HG03520 (cell line): ENCODE data around the gene PPARD.
"Not testable (repeated sequence)": the region's sequence is repeated elsewhere in the genome, so short reads cannot be mapped to it uniquely, and the experiment has no call there.

Experiments
- ATAC-seq: cut with Tn5 transposase; IDR thresholded peaks from one replicate; pipeline ENCODE4 v1.9.1; 2021; ENCODE audit warnings: mild to moderate bottlenecking, moderate library complexity; ENCODE audit not compliant: unreplicated experiment

PPARD gene

GRCh38 chr6:35403544-35404442 lies 61.4 kb downstream of the PPARD start:
- ATAC-seq, result no peak

- ATAC-seq, result no peak
Observed at GRCh38 chr6:35406711-35407485, 64.5 kb downstream of the PPARD start.

DNA sequence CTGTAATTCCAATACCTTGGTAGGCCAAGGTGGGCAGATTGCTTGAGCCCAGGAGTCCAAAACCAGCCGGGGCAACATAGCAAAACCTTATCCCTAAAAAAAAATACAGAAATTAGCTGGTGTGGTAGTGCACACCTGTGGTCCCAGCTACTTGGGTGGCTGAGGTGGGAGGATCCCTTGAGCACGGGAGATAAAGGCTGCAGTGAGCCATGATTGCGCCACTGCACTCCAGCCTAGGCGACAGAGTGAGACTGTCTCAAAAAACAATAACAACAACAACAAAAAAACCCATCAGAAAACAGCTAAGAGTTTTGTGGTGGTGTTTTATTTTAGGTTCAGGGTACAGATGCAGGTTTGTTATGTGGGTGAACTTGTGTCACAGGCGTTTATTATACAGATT lies 66.9 kb downstream of the PPARD start:
- no peak for ATAC-seq

DNA sequence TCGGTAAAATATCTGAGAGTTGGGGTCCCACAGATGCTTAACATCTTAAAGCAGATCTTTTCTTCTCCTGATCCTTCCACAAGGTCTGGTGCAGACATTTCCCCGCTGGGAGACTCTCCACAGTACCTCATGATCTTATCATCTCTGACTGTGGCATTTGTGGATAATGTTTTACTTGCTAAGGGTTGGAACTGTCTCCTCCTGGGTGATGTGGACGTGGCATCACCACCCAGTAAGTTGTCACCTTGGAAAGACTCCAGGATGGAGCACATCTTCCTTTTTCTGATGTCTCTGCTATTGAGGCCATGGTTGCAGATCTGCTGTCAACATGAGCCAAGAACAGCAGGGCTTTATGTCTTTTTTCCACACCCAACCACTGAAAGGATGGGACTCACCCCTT lies 67.8 kb downstream of the PPARD start:
- no peak for ATAC-seq

GRCh38 chr6:35411066-35411465 lies 68.7 kb downstream of the PPARD start:
- ATAC-seq, result no peak

- ATAC-seq, result no peak
Observed at GRCh38 chr6:35412102-35412501, 69.7 kb downstream of the PPARD start.

DNA sequence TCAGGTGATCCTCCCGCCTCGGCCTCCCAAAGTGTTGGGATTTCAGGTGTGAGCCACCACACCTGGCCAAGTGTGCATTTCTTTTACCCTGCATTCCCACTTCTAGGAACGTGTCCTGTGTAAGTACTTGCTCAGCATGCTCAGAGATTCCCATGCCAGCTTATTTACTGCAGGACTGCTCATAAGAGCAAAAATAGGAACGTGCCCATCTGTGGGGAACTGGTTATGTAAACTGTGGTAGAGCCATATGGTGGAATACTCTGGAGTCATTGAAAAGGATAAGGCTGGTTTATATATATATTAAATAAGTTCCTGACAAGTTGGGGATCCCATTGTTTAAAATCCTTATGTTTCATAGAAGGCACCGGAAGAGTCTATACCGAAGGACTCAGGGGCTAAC lies 71.6 kb downstream of the PPARD start:
- no peak for ATAC-seq

DNA sequence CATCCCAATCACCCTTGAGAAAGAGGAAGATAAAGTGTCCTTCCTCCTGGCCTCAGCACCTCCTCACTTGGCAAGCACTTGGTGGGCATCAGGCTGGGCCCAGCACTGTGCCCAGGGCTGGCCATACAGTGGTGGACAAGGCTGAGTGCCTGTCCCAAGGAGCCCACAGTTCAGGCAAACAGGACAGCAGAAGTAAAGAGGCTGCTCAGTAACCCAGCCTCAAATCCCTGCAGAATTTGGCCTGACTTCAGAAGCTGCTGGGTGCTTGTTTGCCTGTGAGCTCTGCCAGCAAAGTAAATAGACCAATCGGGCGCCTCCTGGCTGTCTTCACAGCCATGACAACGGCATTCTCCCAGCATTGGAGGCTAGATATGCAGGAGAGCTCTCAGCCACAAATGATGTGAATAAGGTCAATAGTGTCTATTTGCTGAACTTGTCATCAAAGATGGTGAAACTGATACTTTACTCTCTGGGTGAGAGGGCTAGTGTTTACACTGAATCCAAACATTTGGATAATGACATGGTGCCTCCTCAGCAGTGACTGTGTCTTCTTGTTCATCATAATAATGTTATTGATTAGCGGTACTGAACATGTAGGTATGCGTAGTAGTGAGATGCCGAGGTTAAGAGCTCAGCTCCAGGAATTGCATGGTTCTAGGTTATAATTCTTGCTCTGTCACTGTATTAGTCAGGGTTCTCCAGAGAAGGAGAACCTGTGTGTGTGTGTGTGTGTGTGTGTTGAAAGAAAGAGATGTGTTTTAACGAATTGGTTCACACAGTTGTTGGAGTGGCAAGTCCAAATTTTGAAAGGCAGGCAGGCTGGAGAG lies 72.9 kb downstream of the PPARD start:
- ATAC-seq, result no peak

GRCh38 chr6:35417979-35418661 lies 75.8 kb downstream of the PPARD start:
- no peak for ATAC-seq

DNA sequence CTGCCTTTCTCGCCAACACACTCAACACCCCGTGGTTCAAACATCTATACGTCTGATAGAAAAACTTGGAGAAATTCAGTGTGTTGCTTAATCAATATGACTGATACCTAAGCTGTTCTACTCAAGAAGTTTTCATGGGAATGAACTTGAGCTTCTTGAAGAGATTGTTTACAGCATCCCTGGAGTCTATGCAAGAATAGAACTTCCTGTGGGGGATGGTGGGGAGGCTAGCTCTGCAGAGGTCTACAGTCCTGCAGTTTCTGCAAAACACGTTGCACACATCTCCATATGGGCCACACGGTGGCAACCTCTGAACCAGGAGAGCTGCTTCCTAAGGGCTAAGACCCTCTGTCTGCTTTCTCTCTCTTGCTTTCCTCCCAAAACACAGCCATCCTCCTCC lies 77.1 kb downstream of the PPARD start:
- no peak for ATAC-seq

DNA sequence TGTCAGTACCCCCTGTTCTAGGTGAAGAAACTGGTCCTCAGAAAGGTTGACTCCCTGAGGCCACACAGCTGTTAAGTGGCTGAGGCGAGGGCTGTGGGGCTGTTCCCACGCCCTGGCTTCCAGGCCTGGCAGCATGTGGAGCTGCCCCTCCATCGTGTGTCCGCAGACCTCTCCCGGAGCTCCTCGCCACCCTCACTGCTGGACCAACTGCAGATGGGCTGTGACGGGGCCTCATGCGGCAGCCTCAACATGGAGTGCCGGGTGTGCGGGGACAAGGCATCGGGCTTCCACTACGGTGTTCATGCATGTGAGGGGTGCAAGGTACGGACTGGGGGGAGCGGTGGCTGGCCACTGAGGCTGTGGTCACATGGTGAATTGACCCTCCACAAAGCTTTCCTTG lies 77.6 kb downstream of the PPARD start:
- no peak for ATAC-seq

DNA sequence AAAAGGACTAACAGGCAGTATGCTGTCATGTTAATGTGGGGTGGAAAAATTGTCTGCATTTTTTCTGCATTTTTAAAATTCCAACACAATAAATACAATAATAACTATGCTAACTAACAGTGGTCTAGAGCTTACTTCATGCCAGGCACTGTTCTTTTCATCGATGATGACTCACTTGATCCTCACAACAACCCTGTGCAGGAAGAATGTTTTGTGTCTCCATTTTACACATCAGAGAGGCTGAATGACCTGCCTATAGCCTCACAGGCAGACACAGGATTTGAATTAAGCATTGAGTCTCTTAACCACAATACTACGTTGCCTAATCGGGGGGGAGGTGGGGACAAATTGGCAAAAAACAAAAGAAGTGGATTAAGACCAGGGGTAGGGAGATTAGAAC lies 82.9 kb downstream of the PPARD start:
- no peak for ATAC-seq

DNA sequence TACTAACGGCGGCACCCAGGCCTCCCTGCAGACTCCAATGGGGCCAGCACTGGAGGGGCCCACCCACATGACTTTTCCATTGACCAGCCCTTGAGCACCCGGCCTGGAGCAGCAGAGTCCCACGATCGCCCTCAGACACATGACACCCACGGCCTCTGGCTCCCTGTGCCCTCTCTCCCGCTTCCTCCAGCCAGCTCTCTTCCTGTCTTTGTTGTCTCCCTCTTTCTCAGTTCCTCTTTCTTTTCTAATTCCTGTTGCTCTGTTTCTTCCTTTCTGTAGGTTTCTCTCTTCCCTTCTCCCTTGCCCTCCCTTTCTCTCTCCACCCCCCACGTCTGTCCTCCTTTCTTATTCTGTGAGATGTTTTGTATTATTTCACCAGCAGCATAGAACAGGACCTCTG lies 83.7 kb downstream of the PPARD start:
- ATAC-seq, result no peak

DNA sequence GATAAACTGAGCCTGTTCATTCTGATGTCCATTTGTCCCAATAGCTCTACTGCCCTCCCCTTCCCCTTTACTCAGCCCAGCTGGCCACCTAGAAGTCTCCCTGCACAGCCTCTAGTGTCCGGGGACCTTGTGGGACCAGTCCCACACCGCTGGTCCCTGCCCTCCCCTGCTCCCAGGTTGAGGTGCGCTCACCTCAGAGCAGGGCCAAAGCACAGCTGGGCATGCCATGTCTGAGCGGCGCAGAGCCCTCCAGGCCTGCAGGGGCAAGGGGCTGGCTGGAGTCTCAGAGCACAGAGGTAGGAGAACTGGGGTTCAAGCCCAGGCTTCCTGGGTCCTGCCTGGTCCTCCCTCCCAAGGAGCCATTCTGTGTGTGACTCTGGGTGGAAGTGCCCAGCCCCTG lies 85.1 kb downstream of the PPARD start:
- no peak for ATAC-seq

DNA sequence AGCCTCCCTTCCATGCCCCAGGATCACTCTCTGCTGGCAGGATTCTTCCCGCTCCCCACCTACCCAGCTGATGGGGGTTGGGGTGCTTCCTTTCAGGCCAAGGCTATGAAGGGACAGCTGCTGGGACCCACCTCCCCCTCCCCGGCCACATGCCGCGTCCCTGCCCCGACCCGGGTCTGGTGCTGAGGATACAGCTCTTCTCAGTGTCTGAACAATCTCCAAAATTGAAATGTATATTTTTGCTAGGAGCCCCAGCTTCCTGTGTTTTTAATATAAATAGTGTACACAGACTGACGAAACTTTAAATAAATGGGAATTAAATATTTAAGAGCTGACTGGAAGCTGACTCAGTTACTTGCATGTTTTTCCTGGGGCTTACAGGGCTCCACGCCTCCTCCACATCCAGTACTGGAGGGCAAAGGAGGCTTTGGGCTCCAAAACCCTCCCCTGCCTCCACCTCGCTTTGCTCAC lies 85.5 kb downstream of the PPARD start:
- ATAC-seq, result no peak

- no peak for ATAC-seq
Observed at GRCh38 chr6:35428421-35429149, 86.2 kb downstream of the PPARD start.

GRCh38 chr6:35429463-35429862 lies 87.1 kb downstream of the PPARD start:
- no peak for ATAC-seq

DNA sequence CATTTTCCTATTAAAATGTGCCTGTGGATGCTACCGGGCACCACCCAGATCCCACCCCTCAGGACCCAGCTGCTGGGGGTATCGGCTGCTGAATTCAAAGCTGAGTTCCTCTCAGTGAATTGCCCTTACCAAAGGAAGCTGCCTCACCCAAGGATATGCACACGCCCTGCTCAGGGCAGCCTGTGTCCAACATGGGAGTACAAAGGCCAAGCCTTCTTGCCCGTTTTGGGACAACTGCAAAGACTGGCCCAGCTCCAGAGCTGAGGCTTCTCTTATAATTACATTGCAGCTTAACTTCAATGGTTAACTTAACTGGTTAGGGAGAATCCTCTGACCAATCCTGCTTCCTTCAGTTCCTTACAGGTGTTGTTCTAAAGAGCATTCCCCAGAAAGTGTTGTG lies 89.9 kb downstream of the PPARD start:
- no peak for ATAC-seq

DNA sequence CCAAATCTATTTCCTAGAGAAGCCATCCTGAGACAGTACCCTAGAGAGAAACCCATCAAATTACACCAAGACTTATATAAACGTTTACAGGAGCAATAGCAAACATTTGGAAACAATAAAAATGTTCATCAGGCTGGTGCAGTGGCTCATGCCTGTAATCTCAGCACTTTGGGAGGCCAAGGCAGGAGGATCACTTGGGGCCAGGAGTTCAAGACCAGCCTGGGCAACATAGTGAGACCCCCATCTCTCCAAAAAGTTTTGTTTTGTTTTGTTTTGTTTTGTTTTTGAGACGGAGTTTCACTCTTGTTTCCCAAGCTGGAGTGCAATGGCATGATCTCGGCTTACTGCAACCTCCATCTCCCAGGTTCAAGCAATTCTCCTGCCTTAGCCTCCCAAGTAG lies 90.3 kb downstream of the PPARD start:
- not testable (repeated sequence) for ATAC-seq
